Endothelial cell of umbilical vein (primary cell): ENCODE data around the gene PCDHA3. TPM values are rescaled to one million over a fixed set of nuclear protein-coding genes. Genes with fewer than 3 reads are reported as not detected.

Experiments used
- Bru-seq: library from RNA; stranded (reverse); fragments of 400-500 nt; gene quantifications from one replicate; lab custom pipeline; 2021; lab: Mats Ljungman, UMichigan
- BruChase-seq, 2 experiments: library from RNA; stranded (reverse); fragments of 400-500 nt; gene quantifications; one replicate each; lab custom pipeline; 2021; lab: Mats Ljungman, UMichigan
- BruUV-seq: library from RNA; stranded (reverse); fragments of 400-500 nt; replicated peaks from 2 replicates; lab custom pipeline; 2021; lab: Mats Ljungman, UMichigan
- CTCF ChIA-PET: fragments of 300-600, 350-600 bp; sonication (Branson Sonifier 250); formaldehyde crosslinking; loops from one replicate; lab custom pipeline; 2021; ENCODE audit warnings: antibody characterized with exemption, inconsistent platforms; lab: Charles Lee
- POLR2A ChIA-PET: fragments of 300-600, 350-600 bp; sonication (Branson Sonifier 250); formaldehyde crosslinking; loops from one replicate; lab custom pipeline; 2021; ENCODE audit warnings: antibody characterized with exemption, inconsistent platforms; lab: Charles Lee
- DNase-seq: peaks from one replicate; pipeline ENCODE4 v3.0.0-alpha.2; 2011; ENCODE audit warnings: low read depth, low spot score
- FAIRE-seq: peaks from 2 replicates; lab custom pipeline; 2011; peaks lifted over from hg19 to GRCh38; lab: Jason Lieb, UNC
- H2AFZ ChIP-seq: 2 replicates; pipeline ENCODE4 v1.6.0; 2012; ENCODE audit warnings: low read depth, low read length, control low read depth, inconsistent platforms
- H3K27ac ChIP-seq: 2 replicates; pipeline ENCODE4 v1.5.1; 2011; ENCODE audit warnings: low read depth, mild to moderate bottlenecking, control low read depth, low read length, moderate library complexity; ENCODE audit not compliant: insufficient read depth
- H3K27me3 ChIP-seq, 2 experiments: 2 replicates each; pipeline versions ENCODE4 v1.6.0 to v1.6.1; 2011; ENCODE audit warnings: low read length in 2 of 2, mixed read lengths in 1 of 2; ENCODE audit not compliant: control insufficient read depth in 2 of 2, insufficient read depth in 2 of 2
- H3K36me3 ChIP-seq, 2 experiments: 2 replicates in 1 of 2; 3 replicates in 1 of 2; pipeline ENCODE4 v1.5.1; 2011; ENCODE audit warnings: low read length in 2 of 2, mild to moderate bottlenecking in 1 of 2, moderate library complexity in 1 of 2; ENCODE audit not compliant: control insufficient read depth in 2 of 2, insufficient read depth in 2 of 2; ENCODE audit errors: extremely low read depth in 1 of 2
- H3K4me1 ChIP-seq: 3 replicates; pipeline ENCODE4 v1.5.1; 2011; ENCODE audit warnings: mild to moderate bottlenecking, low read length; ENCODE audit not compliant: control insufficient read depth, insufficient read depth; ENCODE audit errors: extremely low read depth
- H3K4me2 ChIP-seq: 2 replicates; pipeline ENCODE4 v1.6.1; 2011; ENCODE audit warnings: low read length, control low read depth, mixed read lengths; ENCODE audit not compliant: insufficient read depth
- H3K4me3 ChIP-seq, 3 experiments: fragments of 200-600 bp in 1 of 3; sonication (generic), shearing (Covaris generic) in 1 of 3; replicated peaks in 1 of 3; 2 replicates each; pipeline ENCODE4 v1.5.1; 2011 to 2016; ENCODE audit warnings: control low read depth in 3 of 3, low read length in 3 of 3, mild to moderate bottlenecking in 2 of 3, inconsistent platforms in 1 of 3, low read depth in 1 of 3, moderate library complexity in 1 of 3; ENCODE audit not compliant: insufficient read depth in 1 of 3
- H3K79me2 ChIP-seq: 2 replicates; pipeline ENCODE4 v1.6.0; 2012; ENCODE audit warnings: low read length, inconsistent platforms; ENCODE audit not compliant: control insufficient read depth, insufficient read depth
- H3K9ac ChIP-seq: replicated peaks from 2 replicates; pipeline ENCODE3; 2011; ENCODE audit warnings: low read length, control low read depth; ENCODE audit not compliant: insufficient read depth; ENCODE audit errors: extremely low read depth
- H3K9me1 ChIP-seq: replicated peaks from 3 replicates; pipeline ENCODE4 v1.6.0; 2011; ENCODE audit warnings: mild to moderate bottlenecking, low read length; ENCODE audit not compliant: control insufficient read depth, insufficient read depth; ENCODE audit errors: extremely low read depth
- H3K9me3 ChIP-seq: replicated peaks from 2 replicates; pipeline ENCODE4 v1.5.1; 2012; ENCODE audit warnings: low read length, inconsistent platforms; ENCODE audit not compliant: control insufficient read depth, insufficient read depth
- H4K20me1 ChIP-seq: replicated peaks from 2 replicates; pipeline ENCODE3; 2011; ENCODE audit warnings: mild to moderate bottlenecking, low read length; ENCODE audit not compliant: control insufficient read depth, insufficient read depth; ENCODE audit errors: extremely low read depth
- EZH2 ChIP-seq: IDR thresholded peaks from 2 replicates; pipeline ENCODE4 v1.6.1; 2012; ENCODE audit warnings: borderline replicate concordance, low read depth, mild to moderate bottlenecking, moderate library complexity, low read length, inconsistent platforms; ENCODE audit not compliant: severe bottlenecking
- FOS ChIP-seq: IDR thresholded peaks from 2 replicates; pipeline ENCODE4 v1.6.1; 2011; ENCODE audit warnings: mild to moderate bottlenecking, low read length, moderate library complexity, borderline replicate concordance; ENCODE audit not compliant: insufficient read depth
- GATA2 ChIP-seq: IDR thresholded peaks from 2 replicates; pipeline ENCODE4 v1.7.0; 2011; ENCODE audit warnings: low read depth, mild to moderate bottlenecking, moderate library complexity, mixed read lengths, low read length; ENCODE audit not compliant: insufficient read length, insufficient read depth
- JUN ChIP-seq: IDR thresholded peaks from 2 replicates; pipeline ENCODE4 v1.6.1; 2011; ENCODE audit warnings: borderline replicate concordance, low read depth; ENCODE audit not compliant: insufficient read length, insufficient read depth
- MYC ChIP-seq: IDR thresholded peaks from one replicate; pipeline ENCODE4 v1.6.1; 2011; ENCODE audit warnings: mild to moderate bottlenecking, low read depth, low read length
- POLR2AphosphoS5 ChIP-seq: IDR thresholded peaks from 2 replicates; pipeline ENCODE4 v1.6.1; 2012; ENCODE audit warnings: low read depth, mild to moderate bottlenecking, control low read depth, low read length, moderate library complexity; ENCODE audit not compliant: insufficient read depth
- dilution Hi-C: fragments of 300-500 bp; cut with MboI; formaldehyde crosslinking; loops from one replicate; pipeline ENCODE4 v1.15.0; 2019; ENCODE audit warnings: low sequenced_read_pairs; ENCODE audit not compliant: extremely low pct_ligation_motif_present
- intact Hi-C: fragments of 100-400 bp; cut with micrococcal nuclease; formaldehyde crosslinking; loops from one replicate; pipeline ENCODE4 v1.10.0; 2022
- long read RNA-seq: library from polyadenylated mRNA; stranded (forward); transcript quantifications from one replicate; pipeline ENCODE4 v2.0.0, GENCODE V29; 2021
- polyA minus RNA-seq, 3 experiments: library from RNA; depleted of rRNA, polyadenylated mRNA; stranded (reverse); fragments of >200 nt; gene quantifications; 1 replicate in 1 of 3; 2 replicates in 2 of 3; pipeline ENCODE4 v1.2.3, GENCODE V29; 2011
- polyA plus RNA-seq, 4 experiments: library from polyadenylated mRNA; depleted of rRNA in 3 of 4; stranded (reverse) in 3 of 4; unstranded in 1 of 4; fragments of >200 nt; gene quantifications; 2 replicates each; pipeline versions ENCODE4 v1.2.1 to v1.2.3, GENCODE V29; 2011 to 2012; ENCODE audit warnings: missing spikeins in 1 of 4
- total RNA-seq: library from RNA; stranded (reverse); gene quantifications from 2 replicates; pipeline ENCODE4 v1.2.3, GENCODE V29; 2021
- TF ChIP-seq, protein P1 (sequence below): IDR thresholded peaks from 2 replicates; pipeline ENCODE4 v1.6.1; 2011; ENCODE audit not compliant: insufficient read depth, insufficient read length
- TF ChIP-seq, protein P2 (sequence below), 2 donors: IDR thresholded peaks; 1 replicate in 1 of 2; 2 replicates in 1 of 2; pipeline ENCODE4 v1.5.1; 2011; ENCODE audit warnings: low read length in 2 of 2, mild to moderate bottlenecking in 2 of 2, moderate library complexity in 2 of 2, control low read depth in 1 of 2, inconsistent platforms in 1 of 2, low read depth in 1 of 2; ENCODE audit not compliant: insufficient read depth in 1 of 2; ENCODE audit errors: extremely low read depth in 1 of 2

The PCDHA3 gene
- total RNA-seq (0.09 TPM in 1 of 2 replicates, not detected in the other), polyA plus RNA-seq (0.07 and 0.08 TPM in 2 replicates), polyA minus RNA-seq (0.07 and 0.08 TPM in 2 replicates), Bru-seq, nascent RNA (percentile 13 among the genes with signal in this experiment), BruChase-seq, experiment 1, labeled RNA remaining after a 6-hour chase (percentile 30 among the genes with signal in this experiment), BruChase-seq, experiment 2, labeled RNA remaining after a 2-hour chase (percentile 13 among the genes with signal in this experiment)
- 0.03 and 0.07 TPM in 2 replicates for polyA plus RNA-seq (2011; cell fraction: cytosol; rRNA removed)
- 0.08 and 0.11 TPM in 2 replicates for polyA plus RNA-seq (2011; cell fraction: nucleus; rRNA removed)
- 0.04 and 0.12 TPM in 2 replicates for polyA plus RNA-seq (2012)
- polyA minus RNA-seq (2011; cell fraction: cytosol; rRNA and poly(A)+ RNA removed) = not detected
- 0.14 and 0.24 TPM in 2 replicates for polyA minus RNA-seq (2011; cell fraction: nucleus; rRNA and poly(A)+ RNA removed)
- long read RNA-seq = 0 reads

DNA sequence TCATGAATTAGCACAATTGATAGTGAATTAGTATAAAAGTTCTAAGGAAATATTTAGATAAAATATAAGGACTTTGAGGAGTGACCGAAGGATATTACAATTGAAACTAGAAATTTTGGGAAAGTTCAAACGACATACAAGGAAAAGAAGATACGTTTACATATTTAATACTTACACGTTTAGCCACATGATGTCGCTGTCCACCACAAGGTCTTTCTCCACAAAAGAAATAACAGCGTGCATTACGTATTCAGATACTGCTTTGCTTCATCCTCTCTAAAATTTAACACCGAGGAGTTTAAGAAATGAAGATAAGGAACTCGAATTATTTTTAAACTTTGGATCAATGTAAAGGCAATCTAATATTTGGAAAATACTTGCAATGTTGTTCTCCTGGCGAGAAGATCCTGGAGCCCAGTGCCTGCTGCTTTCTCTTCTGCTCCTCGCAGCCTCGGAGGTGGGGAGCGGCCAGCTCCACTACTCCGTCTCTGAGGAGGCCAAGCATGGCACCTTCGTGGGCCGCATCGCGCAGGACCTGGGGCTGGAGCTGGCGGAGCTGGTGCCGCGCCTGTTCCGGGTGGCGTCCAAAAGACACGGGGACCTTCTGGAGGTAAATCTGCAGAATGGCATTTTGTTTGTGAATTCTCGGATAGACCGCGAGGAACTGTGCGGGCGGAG lies at the start of gene PCDHA3:
Gene PCDHA3 (plus strand): TSS at position 242 of the 678 bp plus-strand sequence.
- intact Hi-C loops = no loop called here
- Histone ChIP-seq H3K4me1 (no peaks in the 10 kb centered on the region), H4K20me1 (no peaks in the 10 kb centered on the region), H3K4me3 (peak within 1 kb of the TSS in 2 of 3 experiments; percentile 23 to 24), H3K27me3 (no peaks in the 10 kb centered on the region), H3K4me2 (peak within 1 kb of the TSS; percentile 25), H3K36me3 (no peaks in the 10 kb centered on the region), H3K79me2 (no peaks in the 10 kb centered on the region), H3K9ac (no peak within 1 kb of the TSS), H3K9me1 (no peaks in the 10 kb centered on the region), H3K27ac (no peak within 1 kb of the TSS), H3K9me3 (no peaks in the 10 kb centered on the region), H2AFZ (peak within 1 kb of the TSS; percentile 20)
- POLR2A ChIA-PET = no interaction called here
- no TSS peak for BruUV-seq
- TF ChIP-seq, protein P1, sequence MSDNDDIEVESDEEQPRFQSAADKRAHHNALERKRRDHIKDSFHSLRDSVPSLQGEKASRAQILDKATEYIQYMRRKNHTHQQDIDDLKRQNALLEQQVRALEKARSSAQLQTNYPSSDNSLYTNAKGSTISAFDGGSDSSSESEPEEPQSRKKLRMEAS = no peak
- TF ChIP-seq, protein P2, sequence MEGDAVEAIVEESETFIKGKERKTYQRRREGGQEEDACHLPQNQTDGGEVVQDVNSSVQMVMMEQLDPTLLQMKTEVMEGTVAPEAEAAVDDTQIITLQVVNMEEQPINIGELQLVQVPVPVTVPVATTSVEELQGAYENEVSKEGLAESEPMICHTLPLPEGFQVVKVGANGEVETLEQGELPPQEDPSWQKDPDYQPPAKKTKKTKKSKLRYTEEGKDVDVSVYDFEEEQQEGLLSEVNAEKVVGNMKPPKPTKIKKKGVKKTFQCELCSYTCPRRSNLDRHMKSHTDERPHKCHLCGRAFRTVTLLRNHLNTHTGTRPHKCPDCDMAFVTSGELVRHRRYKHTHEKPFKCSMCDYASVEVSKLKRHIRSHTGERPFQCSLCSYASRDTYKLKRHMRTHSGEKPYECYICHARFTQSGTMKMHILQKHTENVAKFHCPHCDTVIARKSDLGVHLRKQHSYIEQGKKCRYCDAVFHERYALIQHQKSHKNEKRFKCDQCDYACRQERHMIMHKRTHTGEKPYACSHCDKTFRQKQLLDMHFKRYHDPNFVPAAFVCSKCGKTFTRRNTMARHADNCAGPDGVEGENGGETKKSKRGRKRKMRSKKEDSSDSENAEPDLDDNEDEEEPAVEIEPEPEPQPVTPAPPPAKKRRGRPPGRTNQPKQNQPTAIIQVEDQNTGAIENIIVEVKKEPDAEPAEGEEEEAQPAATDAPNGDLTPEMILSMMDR (IDR thresholded peaks at IDR 0.05; ENCODE audit: extremely low read depth in 1 of 2, insufficient read depth in 1 of 2, low read depth in 1 of 2, low read length in 2 of 2) = peak in 1 of 2 donors; percentile 13
- TF ChIP-seq MYC (no peak), JUN (no peak), GATA2 (no peak), POLR2AphosphoS5 (no peak), EZH2 (no peak), FOS (no peak)
- no peak for FAIRE-seq
- CTCF ChIA-PET = no interaction called here
- dilution Hi-C loops = no loop called here
- DNase-seq = peak; percentile 34
